Measurements from ENCODE around the gene DIAPH2. TPM values are rescaled to one million over a fixed set of nuclear protein-coding genes. Genes with fewer than 3 reads are reported as not detected.

The DIAPH2 gene
- total and polyA plus RNA-seq, 9 of the 15 experiments (the other 6 are each of a cell fraction or from before 2014, with no cell fraction given) = 0.01 to 0.18 (median 0.07) TPM; not detected in 1

GRCh38 chrX:97229318-97229717, 544.7 kb downstream of the DIAPH2 start:
- no peaks in the 10 kb centered on the region for H3K79me2 ChIP-seq (ENCODE audit: control insufficient read depth, insufficient read depth, low read length)
- in situ Hi-C loops (cut with MboI) = no loop called here
- no peak overlapping the region for H3K4me3 ChIP-seq
- FAIRE-seq (no peak), DNase-seq (ENCODE audit: extremely low read depth in 1 of 4, low spot score in 3 of 4) (no peak), ATAC-seq (no peak)
- BruUV-seq (replicated peaks) = no TSS peak
- H3K4me1 ChIP-seq (replicated peaks in 1 of 2; ENCODE audit: control insufficient read depth in 2 of 2, insufficient read depth in 2 of 2, low read length in 2 of 2) = no peaks in the 10 kb centered on the region
- H2AFZ ChIP-seq (ENCODE audit: low read depth, low read length) = no peak overlapping the region
- no peaks in the 10 kb centered on the region for H3K9me1 ChIP-seq (ENCODE audit: control insufficient read depth, insufficient read depth, low read length)
- H3K27ac ChIP-seq (ENCODE audit: extremely low read depth, low read depth, low read length) = no peak overlapping the region
- ChIA-PET POLR2A (no interaction called here), CTCF (ENCODE audit: low intra/inter-chr PET ratio) (no interaction called here)
- no peaks in the 10 kb centered on the region for H3K27me3 ChIP-seq (ENCODE audit: control insufficient read depth in 2 of 2, insufficient read depth in 2 of 2, low read length in 2 of 2)
- H3K9ac ChIP-seq (ENCODE audit: insufficient read depth in 1 of 2, low read depth in 2 of 2, low read length in 2 of 2) = no peak overlapping the region
- intact Hi-C loops (cut with micrococcal nuclease) = no loop called here
- H4K20me1 ChIP-seq (replicated peaks; ENCODE audit: control insufficient read depth, insufficient read depth, low read length) = no peaks in the 10 kb centered on the region
- no peak overlapping the region for H3K4me2 ChIP-seq (ENCODE audit: insufficient read depth, low read length)
- TF ChIP-seq ZNF318 (IDR thresholded peaks at IDR 0.05; ENCODE audit: borderline replicate concordance in 1 of 2, low read depth in 1 of 2) (no peak), ID3 (CRISPR knock-in tag; IDR thresholded peaks at IDR 0.05) (no peak), ID3 (tag; IDR thresholded peaks at IDR 0.05) (no peak), BRD9 (IDR thresholded peaks at IDR 0.05; ENCODE audit: low read depth, partially characterized antibody) (no peak), NUFIP1 (IDR thresholded peaks at IDR 0.05; ENCODE audit: partially characterized antibody) (no peak), MTA3 (IDR thresholded peaks at IDR 0.05; ENCODE audit: borderline replicate concordance) (no peak), PTBP1 (IDR thresholded peaks at IDR 0.05; ENCODE audit: low read depth, low read length) (no peak), MTA1 (IDR thresholded peaks at IDR 0.05; ENCODE audit: borderline replicate concordance) (no peak), KLF10 (CRISPR knock-in tag; IDR thresholded peaks at IDR 0.05) (no peak)
- no peaks in the 10 kb centered on the region for H3K36me3 ChIP-seq (ENCODE audit: control insufficient read depth, insufficient read depth, low read length)
- H3K9me3 ChIP-seq (replicated peaks; ENCODE audit: control insufficient read depth, insufficient read depth, low read depth, low read length) = no peaks in the 10 kb centered on the region
